ENCODE data around the gene KHDRBS1.

DNA sequence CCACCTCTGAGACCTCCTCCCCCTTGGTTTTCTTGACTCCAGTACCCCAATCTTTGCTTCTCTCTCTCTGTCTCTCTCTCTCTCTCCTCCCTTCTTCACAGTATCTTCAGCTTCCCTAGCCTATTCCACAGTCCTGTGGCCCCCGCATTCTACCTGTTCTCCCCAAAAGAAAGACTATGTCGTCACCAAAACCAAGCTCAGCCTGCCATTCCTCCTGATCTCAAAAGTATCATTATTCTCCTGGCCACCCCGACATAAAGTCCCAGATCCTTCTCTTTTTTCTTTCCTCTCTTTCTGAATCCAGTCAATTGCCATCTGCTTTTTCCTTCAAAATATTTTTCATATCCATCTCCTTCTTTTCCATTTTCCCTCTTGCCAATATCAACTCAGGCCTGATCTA lies 23.7 kb upstream of the KHDRBS1 start:
- TF ChIP-seq, protein P1, sequence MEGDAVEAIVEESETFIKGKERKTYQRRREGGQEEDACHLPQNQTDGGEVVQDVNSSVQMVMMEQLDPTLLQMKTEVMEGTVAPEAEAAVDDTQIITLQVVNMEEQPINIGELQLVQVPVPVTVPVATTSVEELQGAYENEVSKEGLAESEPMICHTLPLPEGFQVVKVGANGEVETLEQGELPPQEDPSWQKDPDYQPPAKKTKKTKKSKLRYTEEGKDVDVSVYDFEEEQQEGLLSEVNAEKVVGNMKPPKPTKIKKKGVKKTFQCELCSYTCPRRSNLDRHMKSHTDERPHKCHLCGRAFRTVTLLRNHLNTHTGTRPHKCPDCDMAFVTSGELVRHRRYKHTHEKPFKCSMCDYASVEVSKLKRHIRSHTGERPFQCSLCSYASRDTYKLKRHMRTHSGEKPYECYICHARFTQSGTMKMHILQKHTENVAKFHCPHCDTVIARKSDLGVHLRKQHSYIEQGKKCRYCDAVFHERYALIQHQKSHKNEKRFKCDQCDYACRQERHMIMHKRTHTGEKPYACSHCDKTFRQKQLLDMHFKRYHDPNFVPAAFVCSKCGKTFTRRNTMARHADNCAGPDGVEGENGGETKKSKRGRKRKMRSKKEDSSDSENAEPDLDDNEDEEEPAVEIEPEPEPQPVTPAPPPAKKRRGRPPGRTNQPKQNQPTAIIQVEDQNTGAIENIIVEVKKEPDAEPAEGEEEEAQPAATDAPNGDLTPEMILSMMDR (conservative IDR thresholded peaks at IDR 0.05; ENCODE audit: low read depth, low read length), result no peak
- no peak for TF ChIP-seq EZH2 (IDR thresholded peaks at IDR 0.05; ENCODE audit: low read length, unreplicated experiment)

Data from PC-3 (cell line).